ENCODE measurements around the gene JPT1.
"Not testable (repeated sequence)": the region's sequence is repeated elsewhere in the genome, so short reads cannot be mapped to it uniquely, and the experiment has no call there.

The JPT1 gene

DNA sequence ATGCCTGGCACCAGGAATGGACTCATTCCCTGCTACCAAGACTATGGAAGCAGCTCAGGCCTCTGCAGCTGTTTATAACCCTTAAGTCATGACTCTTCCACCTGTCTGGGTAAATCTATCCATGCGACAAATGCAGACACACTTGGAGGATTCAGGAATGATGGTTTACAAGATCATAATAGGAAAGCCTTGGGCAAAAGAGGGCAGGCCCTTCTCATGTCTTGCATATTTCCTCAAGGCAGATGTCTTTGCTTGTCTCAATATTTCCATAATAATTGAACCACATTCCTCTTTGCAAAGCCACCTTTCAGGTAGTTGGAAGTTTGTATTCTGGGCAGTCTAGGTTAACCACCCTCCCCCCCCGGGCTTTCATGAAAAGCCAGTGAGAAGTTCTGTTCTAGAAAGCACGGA, 884 bp upstream of the JPT1 start:
- DNase-seq = no peak

DNA sequence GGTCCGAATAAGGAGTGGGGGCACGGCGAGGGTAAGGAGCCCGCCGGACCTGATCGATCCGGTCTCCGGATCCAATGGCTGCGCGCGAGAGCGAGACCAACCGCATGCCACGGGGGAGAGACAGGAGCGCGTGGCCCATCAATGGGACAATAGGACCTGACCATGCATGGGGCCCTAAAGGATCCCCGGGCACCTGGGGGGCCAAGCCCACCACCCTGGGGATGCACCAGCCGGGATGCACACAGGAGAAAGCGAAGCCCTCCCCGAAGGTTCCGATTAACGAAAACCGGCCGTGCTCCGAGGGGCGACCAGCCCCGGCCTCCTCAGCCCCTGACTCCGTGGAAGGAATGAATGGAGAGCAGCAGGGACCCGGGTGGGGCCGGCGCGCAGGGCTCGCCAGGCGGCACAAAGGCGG, 525 bp downstream of the JPT1 start:
- peak; percentile 51 for DNase-seq

DNA sequence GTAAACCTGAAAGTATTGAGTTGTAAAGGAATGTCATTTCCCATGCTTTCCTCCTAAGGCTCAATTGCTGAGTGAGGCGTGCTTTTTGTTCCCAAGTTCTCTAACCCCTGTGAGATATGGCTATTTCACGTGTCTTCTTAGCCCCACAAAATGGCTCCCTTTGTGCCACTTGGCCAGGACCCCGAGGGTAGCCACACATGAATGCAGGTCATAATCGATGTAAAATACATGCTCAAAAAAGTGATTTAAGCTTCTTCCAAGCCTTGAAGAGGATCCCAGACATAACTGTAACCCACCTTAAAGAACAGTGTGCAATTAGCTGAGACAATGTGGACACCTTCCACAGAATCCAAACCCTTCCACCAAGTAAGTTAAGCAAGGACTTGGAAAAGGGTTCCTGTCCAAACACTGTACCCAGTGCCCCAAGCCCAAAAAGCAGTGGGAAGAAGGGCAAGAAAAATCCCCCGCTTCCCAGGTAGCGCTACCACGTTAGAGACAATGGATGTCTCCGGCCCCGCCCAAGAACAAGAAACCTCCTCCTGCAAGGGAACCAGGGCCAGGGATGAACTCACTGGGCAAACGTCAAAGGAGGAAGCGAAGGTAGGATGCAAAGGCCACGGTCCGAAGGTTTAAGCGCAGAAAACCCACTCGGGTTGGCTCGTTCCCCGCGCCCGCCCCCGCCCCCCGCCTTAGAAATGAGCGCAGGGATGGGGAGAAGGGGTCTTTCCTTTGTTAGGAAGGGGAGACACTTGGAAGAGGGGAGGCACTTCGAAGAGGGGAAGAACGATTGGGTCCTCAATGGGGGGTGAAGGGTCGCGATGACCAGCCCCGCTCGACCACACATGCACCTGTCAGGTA, 1.2 kb downstream of the JPT1 start:
- peak; percentile 47 for DNase-seq

DNA sequence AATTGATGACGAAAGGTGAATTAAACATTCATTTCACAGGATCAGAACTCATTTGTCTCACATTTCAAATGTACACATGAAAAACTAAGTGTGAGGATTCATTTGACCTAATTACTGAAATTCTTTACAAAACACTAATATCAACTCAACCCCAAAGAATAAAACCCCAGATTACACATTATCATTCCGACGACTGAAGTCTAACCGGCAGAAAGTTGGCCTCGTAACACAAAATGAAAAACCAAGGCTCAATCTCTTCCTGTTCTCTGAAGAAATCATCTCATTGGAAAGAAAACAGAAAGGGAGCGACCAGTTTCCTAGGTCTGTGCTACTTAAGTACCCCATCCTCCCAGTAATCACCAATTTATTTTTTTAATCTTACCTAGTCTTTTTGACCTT, 1.8 kb downstream of the JPT1 start:
- no peak for DNase-seq

DNA sequence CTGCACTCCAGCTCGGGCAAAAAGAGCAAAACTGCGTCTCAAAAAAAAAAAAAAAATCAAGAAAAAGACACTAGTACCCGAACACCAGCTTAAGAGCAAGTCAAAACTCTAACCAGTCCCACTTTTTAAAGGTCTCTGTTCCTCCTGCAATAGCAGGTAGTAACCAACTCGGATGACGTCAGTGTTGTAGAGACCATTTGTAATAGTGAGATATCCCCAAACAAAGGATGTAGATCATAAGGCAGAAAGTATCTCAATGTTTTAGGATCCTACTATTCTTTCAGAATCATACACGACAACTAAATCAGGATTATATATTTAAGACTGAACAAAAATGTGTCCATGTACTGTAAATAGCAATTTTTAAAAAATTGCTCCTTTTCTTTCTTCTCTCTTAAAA, 2.4 kb downstream of the JPT1 start:
- DNase-seq = no peak

DNA sequence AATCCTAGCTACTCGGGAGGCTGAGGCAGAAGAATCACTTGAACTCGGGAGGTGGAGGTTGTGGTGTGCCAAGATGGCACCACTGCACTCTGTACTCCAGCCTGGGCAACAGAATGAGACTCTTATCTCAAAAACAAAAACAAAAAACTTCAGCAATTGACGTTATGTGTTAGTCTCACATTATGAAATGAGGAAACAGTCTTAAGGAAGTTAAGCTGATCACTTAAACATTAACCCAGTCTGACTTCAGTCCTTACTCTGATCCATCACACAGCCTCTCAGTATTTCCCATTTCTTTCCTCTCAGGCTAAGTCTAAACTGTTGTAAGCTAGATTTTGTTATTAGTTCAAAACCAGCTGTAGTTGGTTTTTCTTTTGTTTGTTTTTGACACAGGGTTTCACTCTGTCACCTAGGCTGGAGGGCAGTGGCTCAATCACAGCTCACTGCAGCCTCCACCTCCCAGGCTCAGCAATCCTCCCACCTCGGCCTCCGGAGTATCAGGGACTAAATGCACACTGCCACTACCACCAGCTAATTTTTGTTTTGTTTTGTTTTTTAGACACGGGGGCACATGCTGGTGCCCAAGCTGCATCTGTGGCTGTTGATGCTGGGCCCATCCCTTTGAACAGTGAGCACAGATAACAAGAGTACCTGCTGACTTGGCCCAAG, 6.3 kb downstream of the JPT1 start:
- no peak for DNase-seq

DNA sequence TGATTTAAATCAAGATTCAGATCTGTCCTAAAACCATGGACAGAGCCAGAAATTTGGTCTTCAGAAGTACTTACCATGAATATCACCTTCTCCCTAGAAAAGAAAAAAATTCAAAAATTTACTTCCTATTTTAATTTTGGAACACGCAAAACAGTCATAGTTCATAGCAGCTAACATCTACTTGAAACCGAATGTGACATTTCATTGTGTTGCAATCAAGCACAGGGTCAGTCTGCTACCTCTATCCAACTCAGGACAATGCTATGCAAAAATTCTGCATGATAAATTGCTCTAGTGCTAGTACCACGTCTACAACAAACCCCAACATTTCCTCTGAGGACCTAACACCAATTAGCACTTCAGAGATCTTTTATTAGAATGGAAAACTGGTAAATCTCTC, 7.7 kb downstream of the JPT1 start:
- DNase-seq = no peak

DNA sequence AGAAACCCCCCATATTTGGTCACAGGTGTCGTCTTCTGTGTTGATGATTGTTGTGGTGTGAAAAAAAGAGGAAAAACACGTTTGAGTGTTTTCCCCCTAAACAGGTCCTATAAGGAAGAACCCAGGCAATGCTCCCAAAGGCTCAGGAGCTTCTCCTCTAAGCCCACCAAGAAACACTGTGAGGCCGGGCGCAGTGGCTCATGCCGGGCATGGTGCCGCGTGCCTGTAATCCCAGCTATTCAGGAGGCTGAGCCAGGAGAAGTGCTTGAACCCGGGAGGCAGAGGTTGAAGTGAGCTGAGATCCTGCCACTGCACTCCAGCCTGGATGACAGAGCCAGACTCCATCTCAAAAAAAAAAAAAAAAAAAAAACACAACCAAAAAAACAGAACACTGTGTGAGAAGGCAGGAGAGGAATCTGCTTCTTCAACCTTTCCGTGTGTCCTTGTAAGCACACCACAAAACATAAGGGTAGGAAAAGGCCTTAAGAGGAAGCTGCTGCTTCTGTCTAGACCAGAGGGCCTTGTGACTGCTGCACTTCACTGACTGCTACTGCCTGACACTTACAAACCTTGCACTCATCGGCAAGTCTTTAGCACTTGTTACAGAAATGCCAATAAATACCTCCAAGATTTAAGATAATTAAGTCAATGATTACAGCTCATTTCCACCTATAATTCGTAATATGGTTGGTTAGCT, 9.3 kb downstream of the JPT1 start:
- no peak for DNase-seq

DNA sequence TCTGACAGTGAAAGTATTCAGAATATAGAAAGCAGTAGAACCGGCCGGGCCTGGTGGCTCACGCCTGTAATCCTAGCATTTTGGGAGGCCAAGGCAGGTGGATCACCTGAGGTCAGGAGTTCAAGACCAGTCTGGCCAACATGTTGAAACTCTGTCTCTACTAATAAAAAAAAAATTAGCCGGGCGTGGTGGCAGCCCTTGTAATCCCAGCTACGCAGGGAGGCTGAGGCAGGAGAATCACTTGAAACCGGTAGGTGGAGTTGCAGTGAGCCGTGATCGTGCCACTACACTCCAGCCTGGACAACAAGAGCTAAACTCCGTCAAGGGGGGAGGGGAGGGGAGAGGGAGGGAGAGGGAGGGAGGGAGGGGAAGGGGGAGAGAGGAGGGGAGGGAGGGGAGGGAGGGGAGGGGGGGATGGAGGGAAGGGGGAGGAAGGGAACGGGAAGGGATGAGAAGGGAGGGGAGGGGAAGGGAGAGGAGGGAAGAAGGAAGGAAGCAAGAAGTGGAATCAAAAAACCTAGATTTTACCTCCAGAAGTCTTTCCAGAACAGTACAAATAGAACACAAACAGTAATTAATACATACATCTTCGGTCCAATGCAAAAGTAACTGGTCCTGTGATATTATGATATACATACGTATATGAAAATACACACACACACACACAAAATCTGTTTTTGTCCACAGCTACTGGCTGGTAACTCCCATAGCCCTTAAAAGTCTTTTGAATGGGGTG, 11.9 kb downstream of the JPT1 start:
- DNase-seq = no peak

DNA sequence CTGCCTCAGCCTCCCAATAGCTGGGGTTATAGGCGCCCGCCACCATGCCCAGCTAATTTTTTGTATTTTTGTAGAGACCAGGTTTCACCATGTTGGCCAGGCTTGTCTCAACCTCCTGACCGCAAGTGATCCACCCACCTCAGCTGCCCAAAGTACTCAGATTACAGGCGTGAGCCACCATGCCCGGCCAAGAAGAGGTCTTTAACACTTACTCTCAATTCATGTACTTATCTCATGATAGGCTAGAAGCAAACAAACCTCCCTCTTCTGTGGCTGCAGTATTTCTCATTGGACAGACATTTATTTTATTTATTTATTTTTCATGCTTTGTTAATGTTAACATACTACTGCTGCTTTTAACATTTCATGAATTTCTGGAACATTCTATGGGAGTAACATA, 15.8 kb downstream of the JPT1 start:
- DNase-seq = no peak

DNA sequence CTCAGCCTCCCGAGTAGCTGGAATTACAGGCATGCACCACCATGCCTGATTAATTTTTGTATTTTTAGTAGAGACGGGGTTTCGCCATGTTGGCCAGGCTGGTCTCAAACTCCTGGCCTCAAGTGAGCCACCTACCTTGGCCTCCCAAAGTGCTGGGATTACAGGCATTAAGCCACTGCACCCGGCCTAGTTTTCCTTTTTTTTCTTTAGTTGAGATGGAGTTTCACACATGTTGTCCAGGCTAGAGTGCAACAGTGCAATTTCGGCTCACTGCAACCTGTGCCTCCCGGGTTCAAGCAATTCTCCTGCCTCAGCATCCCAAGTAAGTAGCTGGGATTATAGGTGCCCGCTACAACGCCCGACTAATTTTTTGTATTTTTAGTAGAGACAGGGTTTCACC, 16.6 kb downstream of the JPT1 start:
- not testable (repeated sequence) for DNase-seq

DNA sequence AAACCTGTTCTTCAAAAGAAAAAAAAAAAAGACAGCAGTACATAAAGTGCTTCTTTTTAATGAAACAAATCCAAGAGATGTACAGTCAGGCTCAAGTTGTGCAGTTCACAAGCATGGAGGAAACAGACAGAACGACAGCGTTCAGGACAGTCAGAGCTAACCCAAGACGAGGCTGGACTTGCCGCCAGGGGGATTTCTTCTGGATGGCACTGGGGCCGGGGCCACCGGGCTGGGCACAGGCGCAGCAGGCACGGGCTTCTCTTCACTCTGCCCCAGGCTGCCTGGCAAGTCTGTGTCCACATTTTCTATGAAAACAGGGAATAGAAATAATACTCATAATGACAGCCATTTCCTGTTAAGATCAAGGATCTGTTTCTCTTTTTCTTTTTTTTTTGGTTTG, 18.4 kb downstream of the JPT1 start:
- DNase-seq = no peak

DNA sequence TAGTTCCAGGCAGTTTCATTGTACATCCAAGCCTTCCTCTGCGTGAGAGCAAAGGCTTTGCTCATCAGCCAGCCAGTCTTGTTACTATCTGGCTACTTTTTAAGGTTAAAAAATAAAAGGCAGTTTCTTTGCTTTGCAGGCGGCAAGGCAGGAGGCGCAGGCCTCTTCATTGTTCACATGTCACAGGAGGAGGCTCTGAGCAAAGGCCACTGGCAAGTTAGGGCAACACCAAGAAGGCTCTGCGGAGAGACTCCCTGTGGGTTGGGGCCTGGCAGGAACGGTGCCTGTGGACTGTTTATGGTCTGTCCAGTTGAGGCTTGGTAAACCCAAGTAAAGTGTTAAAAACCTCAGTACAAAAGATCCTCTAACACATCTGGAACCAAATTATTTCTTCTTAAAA, 18.9 kb downstream of the JPT1 start:
- DNase-seq = no peak

DNA sequence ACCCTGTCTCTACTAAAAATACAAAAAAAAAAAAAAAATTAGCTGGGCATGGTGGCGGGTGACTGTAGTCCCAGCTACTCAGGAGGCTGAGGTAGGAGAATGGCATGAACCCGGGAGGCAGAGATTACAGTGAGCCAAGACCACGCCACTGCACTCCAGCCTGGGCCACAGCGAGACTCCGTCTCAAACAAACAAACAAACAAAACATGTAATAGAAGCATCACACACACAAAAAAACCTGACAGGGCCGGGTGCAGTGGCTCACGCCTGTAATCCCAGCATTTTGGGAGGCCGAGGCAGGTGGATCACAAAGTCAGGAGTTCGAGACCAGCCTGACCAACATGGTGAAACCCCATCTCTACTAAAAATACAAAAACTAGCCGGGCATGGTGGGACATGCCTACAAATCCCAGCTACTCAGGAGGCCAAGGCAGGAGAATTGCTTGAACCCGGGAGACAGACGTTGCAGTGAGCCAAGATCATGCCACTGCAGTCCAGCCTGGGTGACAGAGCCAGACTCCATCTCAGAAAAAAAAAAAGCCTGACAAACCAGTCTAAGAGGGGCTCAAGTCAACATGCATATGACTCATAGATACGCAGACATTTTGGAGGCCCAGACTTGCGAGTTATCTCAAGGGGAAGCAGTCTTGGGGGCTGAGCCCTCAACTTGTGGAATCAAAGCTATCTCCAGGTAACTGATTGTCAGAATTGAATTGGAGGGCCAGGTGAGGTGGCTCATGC, 20.5 kb downstream of the JPT1 start:
- not testable (repeated sequence) for DNase-seq

DNA sequence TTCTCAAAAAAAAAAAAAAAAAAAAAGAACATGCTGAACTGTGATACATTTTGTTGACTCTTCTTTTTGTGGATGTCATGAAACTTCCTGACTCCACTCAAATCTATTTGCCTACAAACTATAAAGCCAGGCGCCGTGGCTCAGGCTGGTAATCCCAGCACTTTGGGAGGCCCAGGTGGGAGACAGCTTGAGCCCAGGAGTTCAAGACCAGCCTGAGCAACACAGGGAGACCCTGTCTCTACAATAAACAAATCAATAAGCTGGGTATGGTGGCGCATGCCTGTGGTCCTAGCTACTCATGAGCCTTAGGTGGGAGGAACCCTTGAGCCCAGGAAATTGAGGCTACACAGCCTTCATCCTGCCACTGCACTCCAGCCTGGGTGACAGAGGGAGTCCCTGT, 21.3 kb downstream of the JPT1 start:
- no peak for DNase-seq

DNA sequence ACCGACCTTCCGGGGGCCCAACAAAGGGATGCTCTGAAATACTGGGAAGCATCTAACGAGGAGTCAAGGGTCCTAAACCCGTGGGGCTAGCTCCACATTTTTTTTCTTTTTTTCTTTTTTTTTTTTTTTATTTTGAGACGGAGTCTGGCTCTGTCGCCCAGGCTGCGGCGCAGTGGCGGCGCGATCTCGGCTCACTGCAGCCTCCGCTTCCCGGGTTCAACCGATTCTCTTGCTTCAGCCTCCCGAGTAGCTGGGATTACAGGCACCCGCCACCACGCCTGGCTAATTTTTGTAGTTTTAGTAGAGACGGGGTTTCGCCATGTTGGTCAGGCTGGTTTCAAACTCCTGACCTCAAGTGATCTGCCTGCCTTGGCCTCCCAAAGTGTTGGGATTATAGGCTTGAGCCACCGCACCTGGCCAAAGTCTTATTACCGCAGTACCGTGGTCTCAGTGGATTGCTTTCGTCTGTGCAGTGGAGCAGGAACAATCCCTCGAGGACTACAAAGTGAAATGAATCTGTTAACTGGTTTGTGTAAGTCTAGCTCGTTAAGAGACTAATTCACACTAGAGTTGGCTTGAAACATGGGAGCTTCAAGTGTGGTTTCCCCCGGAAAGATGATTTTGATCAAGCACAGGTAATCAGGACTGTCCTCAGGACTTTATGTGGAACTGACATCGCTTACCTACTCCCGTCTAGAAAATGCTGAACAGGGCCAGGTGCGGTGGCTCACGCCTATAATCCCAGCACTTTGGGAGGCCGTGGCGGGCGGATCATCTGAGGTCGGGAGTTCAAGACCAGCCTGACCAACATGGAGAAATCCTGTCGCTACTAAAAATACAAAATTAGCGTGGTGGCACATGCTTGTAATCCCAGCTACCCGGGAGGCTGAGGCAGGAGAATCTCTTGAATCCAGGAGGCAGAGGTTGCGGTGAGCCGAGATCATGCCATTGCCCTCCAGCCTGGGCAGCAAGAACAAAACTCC, 22.0 kb downstream of the JPT1 start:
- DNase-seq = not testable (repeated sequence)

DNA sequence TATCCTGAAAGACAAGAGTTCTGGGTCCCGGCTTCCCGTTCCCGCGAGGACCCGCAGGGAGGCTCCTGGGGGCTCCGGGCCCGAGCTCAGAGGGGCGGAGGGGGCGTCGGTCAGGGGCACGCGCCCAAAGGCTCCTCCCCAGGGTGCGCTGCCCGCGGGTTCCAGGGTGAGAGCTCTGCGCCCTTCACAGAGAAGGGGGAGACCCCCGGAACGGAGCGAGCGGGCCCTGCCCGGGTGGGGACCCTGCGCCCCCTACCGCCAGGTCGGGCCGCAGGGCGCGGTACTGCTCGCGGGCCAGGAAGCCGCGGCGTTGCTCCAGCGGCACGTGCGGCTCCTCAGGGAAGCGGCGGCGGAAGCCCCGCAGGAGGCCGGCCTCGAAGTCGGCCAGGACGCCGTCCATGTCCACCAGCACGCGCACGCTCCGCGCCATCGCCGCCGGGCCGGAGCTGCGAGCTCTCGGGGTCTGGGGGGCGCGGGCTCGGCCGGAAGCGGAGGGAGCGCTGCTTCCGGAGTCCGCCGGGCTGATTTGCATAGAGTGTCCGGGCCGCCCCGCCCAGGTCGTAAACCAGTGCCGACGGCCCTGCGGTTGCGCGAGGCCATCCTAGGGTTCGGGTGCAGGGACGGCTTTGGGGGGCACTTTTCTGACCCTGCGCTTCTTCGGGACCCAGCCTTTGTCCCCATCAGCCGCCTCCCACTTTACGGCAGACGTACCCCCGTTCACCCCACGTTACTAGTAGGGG, 22.9 kb downstream of the JPT1 start, which contains the start of gene NT5C:
TSS of gene NT5C (minus strand) at position 465 of the 740 bp plus-strand sequence. CDS start at position 430, 35 bp downstream.
- DNase-seq = peak; percentile 85

DNA sequence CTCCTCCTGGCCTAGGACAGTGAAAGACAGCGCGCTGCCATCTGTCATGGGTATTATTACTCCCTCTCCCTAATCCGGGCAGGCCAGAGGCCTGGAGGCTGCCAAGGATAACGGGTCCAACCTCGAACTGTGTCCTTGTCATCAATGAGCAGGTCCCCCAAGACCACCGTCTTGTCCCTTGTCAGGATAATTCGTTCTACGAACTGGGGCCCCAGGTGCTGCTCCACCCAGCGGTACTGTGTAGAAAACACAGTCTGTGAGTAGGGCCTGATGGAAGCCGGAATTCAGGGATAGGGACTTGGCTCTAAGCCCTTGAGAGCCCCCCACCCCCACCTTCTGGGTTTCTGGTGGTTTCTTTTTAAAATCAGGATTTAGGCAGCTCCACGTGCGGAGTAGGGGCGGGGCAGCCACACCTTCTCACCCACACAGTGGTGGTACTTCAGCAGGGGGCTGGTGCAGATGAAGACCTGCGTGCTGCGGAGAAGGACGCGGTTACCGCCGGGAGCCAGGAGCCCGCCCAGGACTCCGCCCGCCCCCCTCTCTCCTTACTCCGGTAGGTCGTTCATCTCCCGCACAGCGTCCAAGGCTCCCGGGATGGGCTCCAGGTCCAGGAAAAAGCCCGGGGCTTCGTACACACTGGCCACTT, 23.6 kb downstream of the JPT1 start:
- DNase-seq = peak; percentile 69

DNA sequence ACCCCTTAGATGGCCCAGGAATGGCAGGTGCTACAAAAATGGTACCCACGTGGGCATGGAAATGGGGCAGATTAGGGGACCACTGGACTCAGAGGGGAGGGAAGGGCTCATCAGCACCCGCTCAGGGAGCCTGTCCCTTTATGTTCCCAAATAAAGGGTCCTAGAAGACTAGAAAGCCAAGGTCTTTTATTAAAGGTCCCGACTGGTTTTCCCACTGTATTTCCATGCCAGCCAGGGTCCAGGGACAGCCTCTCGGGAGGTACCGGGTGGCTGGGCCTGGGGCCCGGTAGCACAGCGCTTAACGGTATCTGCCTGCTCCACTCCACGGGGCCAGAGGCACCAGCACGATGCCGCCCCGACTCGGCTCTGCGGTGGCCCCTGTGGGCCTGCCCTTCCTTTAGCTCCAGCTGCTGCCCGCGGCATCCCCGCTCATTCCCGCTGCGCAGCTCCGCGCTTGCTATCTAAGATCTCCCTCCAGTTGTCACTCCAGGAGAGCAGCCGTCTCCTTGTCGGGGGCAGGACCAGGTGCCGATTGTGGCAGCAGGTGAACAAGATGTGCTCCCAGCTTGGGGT, 24.2 kb downstream of the JPT1 start:
- no peak for DNase-seq

Measured in stimulated activated CD8-positive, alpha-beta memory T cell treated with anti-CD3 and anti-CD28 coated beads, Interleukin-4, amount 100 ng/mL, for 48 hours (primary cell).